GM23248 (cell line): ENCODE results near the gene TBC1D22A. TPM values are rescaled to one million over a fixed set of nuclear protein-coding genes. Genes with fewer than 3 reads are reported as not detected.

Experiments
- DNase-seq: peaks from one replicate; pipeline ENCODE4 v3.0.0-alpha.2; 2015
- H2AFZ ChIP-seq: fragments of 200-600 bp; sonication (generic); 2 replicates; pipeline ENCODE4 v1.6.1; 2016; ENCODE audit warnings: antibody characterized with exemption
- H3F3A ChIP-seq: fragments of 200-600 bp; sonication (generic); 2 replicates; pipeline ENCODE4 v1.6.1; 2016; ENCODE audit warnings: mild to moderate bottlenecking, antibody characterized with exemption, mixed run types; ENCODE audit not compliant: insufficient read depth
- H3K27ac ChIP-seq: fragments of 200-600 bp; sonication (generic); 2 replicates; pipeline ENCODE4 v1.5.1; 2016; ENCODE audit warnings: mild to moderate bottlenecking
- H3K27me3 ChIP-seq: fragments of 200-600 bp; sonication (generic); replicated peaks from 2 replicates; pipeline ENCODE4 v1.6.1; 2016; ENCODE audit warnings: mild to moderate bottlenecking; ENCODE audit not compliant: insufficient read depth
- H3K36me3 ChIP-seq: fragments of 200-600 bp; sonication (generic); 2 replicates; pipeline ENCODE4 v1.6.1; 2016; ENCODE audit warnings: low read depth, mild to moderate bottlenecking
- H3K4me1 ChIP-seq: fragments of 200-600 bp; sonication (generic); 2 replicates; pipeline ENCODE4 v1.6.1; 2016; ENCODE audit warnings: mild to moderate bottlenecking; ENCODE audit not compliant: insufficient read depth
- H3K4me2 ChIP-seq: fragments of 200-600 bp; sonication (generic); one replicate; pipeline ENCODE4 v1.6.1; 2016; ENCODE audit warnings: mild to moderate bottlenecking; ENCODE audit not compliant: unreplicated experiment
- H3K4me3 ChIP-seq: fragments of 200-600 bp; sonication (generic); 2 replicates; pipeline ENCODE4 v1.5.1; 2016; ENCODE audit warnings: mild to moderate bottlenecking
- H3K79me2 ChIP-seq: fragments of 200-600 bp; sonication (generic); 2 replicates; pipeline ENCODE4 v1.6.1; 2016; ENCODE audit warnings: mild to moderate bottlenecking; ENCODE audit not compliant: insufficient read depth
- H3K9ac ChIP-seq: fragments of 200-600 bp; sonication (generic); 2 replicates; pipeline ENCODE4 v1.6.1; 2016; ENCODE audit warnings: mild to moderate bottlenecking
- H3K9me2 ChIP-seq: fragments of 200-600 bp; sonication (generic); 2 replicates; pipeline ENCODE4 v1.6.1; 2016; ENCODE audit warnings: mixed run types, mild to moderate bottlenecking, moderate library complexity; ENCODE audit not compliant: insufficient read depth
- H3K9me3 ChIP-seq: fragments of 200-600 bp; sonication (generic); one replicate; pipeline ENCODE4 v1.6.1; 2017; ENCODE audit warnings: low read depth
- H4K20me1 ChIP-seq: fragments of 200-600 bp; sonication (generic); 2 replicates; pipeline ENCODE4 v1.6.0; 2016; ENCODE audit not compliant: insufficient read depth
- EZH2 ChIP-seq: fragments of 200-600 bp; sonication (generic); IDR thresholded peaks from 2 replicates; pipeline ENCODE4 v1.6.1; 2018; ENCODE audit warnings: antibody characterized with exemption, mild to moderate bottlenecking; ENCODE audit not compliant: insufficient read depth, poor library complexity, severe bottlenecking
- EZH2phosphoT487 ChIP-seq: fragments of 200-600 bp; sonication (generic); IDR thresholded peaks from 2 replicates; pipeline ENCODE4 v1.6.1; 2018; ENCODE audit warnings: antibody characterized with exemption, moderate library complexity, mild to moderate bottlenecking, low read depth; ENCODE audit not compliant: insufficient read depth
- WGBS, 2 experiments: methylation state at CpG; one replicate each; pipeline ENCODE4 v1.1.6; 2015 to 2017; ENCODE audit warnings: low lambda C conversion rate in 2 of 2, low coverage in 1 of 2; ENCODE audit errors: missing lambda C conversion rate in 2 of 2; 5-methylcytosine and 5-hydroxymethylcytosine counted together
- in situ Hi-C: fragments of 300-500 bp; cut with MboI; formaldehyde crosslinking; loops from 2 replicates; pipeline ENCODE4 v1.15.0; 2020
- polyA plus RNA-seq: library from polyadenylated mRNA; unstranded; fragments of >200 nt; fragmentation: Nextera tagmentation; extraction: Ambion mirVana; gene quantifications from 2 replicates; pipeline ENCODE4 v1.2.1, GENCODE V29; 2016
- total RNA-seq: library from RNA; depleted of rRNA; stranded (reverse); fragments of >200 nt; shearing (Covaris generic); gene quantifications from 2 replicates; pipeline ENCODE4 v1.2.3, GENCODE V29; 2014

Gene TBC1D22A
- total and polyA plus RNA-seq, 2 experiments from 2014 or later = 12.3 to 16.9 TPM

- no peak overlapping the region for H3K4me2 ChIP-seq
- H3K79me2 ChIP-seq = no peaks in the 10 kb centered on the region
- H3K4me1 ChIP-seq = peaks cover 6% of the 10 kb centered on the region; the same call in 1 of the 2 replicates
- H3F3A ChIP-seq = no peaks in the 10 kb centered on the region
- H3K27ac ChIP-seq = no peak overlapping the region
- H3K9me3 ChIP-seq = no peaks in the 10 kb centered on the region
- no peak overlapping the region for H3K4me3 ChIP-seq
- H2AFZ ChIP-seq = no peak overlapping the region
- no peak for DNase-seq
- H3K9me2 ChIP-seq = no peaks in the 10 kb centered on the region
- H3K9ac ChIP-seq = no peak overlapping the region
- no peaks in the 10 kb centered on the region for H4K20me1 ChIP-seq
- in situ Hi-C loops = no loop called here
- H3K36me3 ChIP-seq = no peaks in the 10 kb centered on the region
- no peak for TF ChIP-seq EZH2
- TF ChIP-seq EZH2phosphoT487 = no peak
- 94% methylated on average over 15 of the region's 15 CpGs for WGBS, 2 experiments
- H3K27me3 ChIP-seq = no peaks in the 10 kb centered on the region
Observed at GRCh38 chr22:47157093-47157420, 394.6 kb downstream of the TBC1D22A start.

DNA sequence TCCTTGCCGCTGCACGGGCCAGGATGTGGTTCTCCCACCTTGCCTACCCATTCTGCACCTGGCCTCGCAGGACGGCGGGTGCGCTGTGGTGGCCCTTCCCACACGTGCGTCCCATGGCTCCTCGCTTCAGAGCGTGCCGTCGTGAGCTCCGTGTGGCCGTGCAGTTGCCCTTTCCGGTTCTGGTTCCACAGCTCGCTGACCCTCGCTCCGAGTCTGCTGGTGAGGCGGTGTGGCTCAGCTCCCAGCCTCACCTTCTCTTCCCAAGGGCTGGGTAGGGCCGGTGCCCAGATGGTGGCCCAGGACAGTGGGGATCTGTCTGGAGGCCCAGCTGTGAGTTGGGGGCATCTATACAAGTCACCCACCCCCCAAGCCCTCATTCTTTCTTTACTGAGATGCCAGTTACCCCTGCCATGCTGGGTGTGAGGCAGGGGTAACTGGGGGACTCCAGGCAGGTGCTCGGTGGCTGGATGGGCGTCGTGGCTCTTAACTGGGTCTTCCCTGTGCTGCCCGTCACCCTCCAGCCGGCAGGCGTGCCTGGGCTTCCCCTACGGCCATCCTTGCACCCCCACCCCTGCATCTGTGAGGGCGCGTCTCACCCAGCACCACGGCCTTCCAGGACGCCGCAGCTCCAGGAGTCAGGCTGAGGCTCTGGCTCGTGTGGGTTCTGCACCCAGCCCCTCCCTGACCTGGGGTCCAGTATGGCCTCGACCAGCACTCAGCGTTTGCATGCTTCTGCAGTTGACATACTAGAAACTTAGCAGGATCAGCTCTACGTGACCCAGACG is 395.2 kb downstream of the TBC1D22A start:
- no peaks in the 10 kb centered on the region for H3K9me3 ChIP-seq

GRCh38 chr22:47158457-47158856 is 396.0 kb downstream of the TBC1D22A start:
- no peaks in the 10 kb centered on the region for H3K9me2 ChIP-seq
- no peak overlapping the region for H3K27ac ChIP-seq
- H3K9ac ChIP-seq = no peak overlapping the region
- no peaks in the 10 kb centered on the region for H4K20me1 ChIP-seq
- DNase-seq = no peak
- H3K79me2 ChIP-seq = no peaks in the 10 kb centered on the region
- H3K27me3 ChIP-seq = no peaks in the 10 kb centered on the region
- no peak overlapping the region for H3K4me2 ChIP-seq
- in situ Hi-C loops = no loop called here
- peaks cover 6% of the 10 kb centered on the region; the same call in 1 of the 2 replicates for H3K4me1 ChIP-seq
- H3K4me3 ChIP-seq = no peak overlapping the region
- 95 to 97% methylated on average over 11 of the region's 11 CpGs for WGBS, 2 experiments
- no peak overlapping the region for H2AFZ ChIP-seq
- H3F3A ChIP-seq = no peaks in the 10 kb centered on the region
- TF ChIP-seq EZH2 = no peak
- TF ChIP-seq EZH2phosphoT487 = no peak
- H3K36me3 ChIP-seq = no peaks in the 10 kb centered on the region
- H3K9me3 ChIP-seq = no peaks in the 10 kb centered on the region

More for the DNA sequence above, 395.2 kb downstream of the TBC1D22A start:
- in situ Hi-C loops = no loop called here
- no peak overlapping the region for H3K4me3 ChIP-seq
- no peak overlapping the region for H3K27ac ChIP-seq
- H3K79me2 ChIP-seq = no peaks in the 10 kb centered on the region
- H3K4me1 ChIP-seq = peaks cover 6% of the 10 kb centered on the region; the same call in 1 of the 2 replicates
- H2AFZ ChIP-seq = no peak overlapping the region
- DNase-seq = no peak
- no peak overlapping the region for H3K4me2 ChIP-seq
- H3K27me3 ChIP-seq = no peaks in the 10 kb centered on the region
- H4K20me1 ChIP-seq = no peaks in the 10 kb centered on the region
- 93 to 94% methylated on average over 35 to 37 of the region's 37 CpGs for WGBS, 2 experiments
- no peaks in the 10 kb centered on the region for H3F3A ChIP-seq
- H3K9ac ChIP-seq = no peak overlapping the region
- TF ChIP-seq EZH2 = no peak
- no peak for TF ChIP-seq EZH2phosphoT487
- no peaks in the 10 kb centered on the region for H3K36me3 ChIP-seq
- no peaks in the 10 kb centered on the region for H3K9me2 ChIP-seq

GRCh38 chr22:47159592-47159991 is 397.1 kb downstream of the TBC1D22A start:
- H3K9ac ChIP-seq = no peak overlapping the region
- H3K36me3 ChIP-seq = no peaks in the 10 kb centered on the region
- H3K27me3 ChIP-seq = no peaks in the 10 kb centered on the region
- H3K9me2 ChIP-seq = no peaks in the 10 kb centered on the region
- no peak overlapping the region for H3K4me3 ChIP-seq
- no peaks in the 10 kb centered on the region for H3K79me2 ChIP-seq
- no peak for TF ChIP-seq EZH2phosphoT487
- TF ChIP-seq EZH2 = no peak
- H3K4me1 ChIP-seq = peaks cover 6% of the 10 kb centered on the region; the same call in 1 of the 2 replicates
- DNase-seq = no peak
- no peak overlapping the region for H2AFZ ChIP-seq
- WGBS, 2 experiments = 95 to 97% methylated on average over 4 of the region's 4 CpGs
- in situ Hi-C loops = no loop called here
- H4K20me1 ChIP-seq = no peaks in the 10 kb centered on the region
- no peak overlapping the region for H3K27ac ChIP-seq
- H3K9me3 ChIP-seq = no peaks in the 10 kb centered on the region
- no peak overlapping the region for H3K4me2 ChIP-seq
- H3F3A ChIP-seq = no peaks in the 10 kb centered on the region
